Uterus (tissue), 4 donors: ENCODE data around the gene ADAMTS9. TPM values are rescaled to one million over a fixed set of nuclear protein-coding genes. Genes with fewer than 3 reads are reported as not detected.
A peak's percentile ranks its signal among the peaks of the same experiment; 100 is the strongest.

Experiments used
- DNase-seq, 2 donors: peaks; one replicate each; pipeline ENCODE4 v3.0.0-alpha.2; 2019 to 2020
- H3K27ac ChIP-seq, 2 donors: fragments of 200-600 bp; sonication (generic); 1 replicate in 1 of 2; 2 replicates in 1 of 2; pipeline ENCODE4 v1.5.1; 2016 to 2018
- H3K27me3 ChIP-seq, 2 donors: fragments of 200-600 bp; sonication (generic); one replicate each; pipeline ENCODE4 v1.5.1; 2018 to 2019; ENCODE audit warnings: control low read depth in 1 of 2
- H3K36me3 ChIP-seq, 2 donors: fragments of 200-600 bp; sonication (generic); one replicate each; pipeline ENCODE4 v1.5.1; 2019; ENCODE audit warnings: control low read depth in 1 of 2
- H3K4me1 ChIP-seq, 2 donors: fragments of 200-600 bp; sonication (generic); one replicate each; pipeline ENCODE4 v1.5.1; 2018 to 2019; ENCODE audit warnings: control low read depth in 1 of 2
- H3K4me3 ChIP-seq, 2 donors: fragments of 200-600 bp; sonication (generic); 1 replicate in 1 of 2; 2 replicates in 1 of 2; pipeline ENCODE4 v1.5.1; 2018 to 2019; ENCODE audit warnings: mild to moderate bottlenecking in 1 of 2
- H3K9me3 ChIP-seq, 2 donors: fragments of 200-600 bp; sonication (generic); one replicate each; pipeline ENCODE4 v1.5.1; 2019; ENCODE audit warnings: control low read depth in 1 of 2
- CTCF ChIP-seq, 4 experiments: fragments of 200-600 bp in 2 of 4; fragments of 450-650 bp in 2 of 4; sonication (generic) in 2 of 4; IDR thresholded peaks; one replicate each; pipeline ENCODE4 v1.5.1; 2016 to 2019; ENCODE audit warnings: antibody characterized with exemption in 4 of 4, mild to moderate bottlenecking in 2 of 4, moderate library complexity in 1 of 4
- POLR2A ChIP-seq, 2 donors: fragments of 450-650 bp; IDR thresholded peaks; one replicate each; pipeline ENCODE4 v1.6.1; 2016; ENCODE audit warnings: antibody characterized with exemption in 2 of 2, mild to moderate bottlenecking in 1 of 2, moderate library complexity in 1 of 2
- intact Hi-C: fragments of 100-400 bp; cut with DNase I; formaldehyde crosslinking; loops from one replicate; pipeline ENCODE4 v1.15.1; 2023; ENCODE audit warnings: low total_unique reads
- total RNA-seq, 4 donors: library from RNA; depleted of rRNA in 3 of 4; stranded (reverse); fragments of >200 nt in 3 of 4; gene quantifications; one replicate each; pipeline versions ENCODE4 v1.1.0 to v1.2.4, GENCODE V29; 2014 to 2023
- donor health status: DM: yes; HTN: yes; CAD: no.

Gene ADAMTS9
- total RNA-seq, 4 donors from 2014 or later = 17.4 to 197 (median 160) TPM

DNA sequence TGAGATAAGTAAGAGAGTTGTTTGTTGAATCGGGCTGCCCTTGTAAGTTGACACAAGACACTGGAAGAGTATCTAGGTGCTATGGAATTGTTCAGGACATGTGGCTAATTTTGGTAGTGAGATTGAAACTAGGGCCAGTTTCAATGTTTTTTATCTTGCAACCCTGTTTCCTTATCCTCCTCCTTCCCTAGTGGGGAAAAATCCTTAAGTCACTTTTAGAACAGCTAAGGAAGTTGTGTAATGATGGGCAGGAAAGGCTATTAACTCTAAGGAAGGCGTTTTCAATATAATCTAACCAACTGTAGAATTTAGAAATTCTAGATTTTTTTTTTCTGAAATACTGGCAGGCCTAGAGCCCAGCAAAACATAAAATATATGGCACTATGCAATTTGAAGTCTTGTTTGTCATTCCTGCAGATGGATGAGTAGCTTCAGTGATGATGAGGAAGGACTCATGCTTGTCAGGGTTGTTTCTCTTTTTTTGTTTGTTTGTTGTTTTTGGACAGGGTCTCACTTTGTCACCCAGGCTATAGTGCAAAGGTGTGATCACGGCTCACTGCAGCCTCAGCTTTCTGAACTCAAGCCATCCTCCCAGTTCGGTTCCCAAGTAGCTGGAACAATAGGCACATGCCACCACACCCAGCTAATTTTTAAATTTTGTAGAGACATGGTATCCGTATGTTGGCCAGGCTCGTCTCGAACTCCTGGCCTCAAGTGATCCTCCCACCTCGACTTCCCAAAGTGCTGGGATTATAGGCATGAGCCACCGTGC is 27.6 kb upstream of the ADAMTS9 start:
- Histone ChIP-seq H3K4me1 (no peaks in the 10 kb centered on the region), H3K36me3 (no peaks in the 10 kb centered on the region), H3K9me3 (no peaks in the 10 kb centered on the region), H3K27ac (peak overlapping the region; percentile 10 to 33), H3K4me3 (no peak overlapping the region), H3K27me3 (no peaks in the 10 kb centered on the region)
- no peak for DNase-seq
- intact Hi-C loops = no loop called here
- TF ChIP-seq POLR2A (IDR thresholded peaks at IDR 0.05) (no peak), CTCF (IDR thresholded peaks at IDR 0.05) (no peak)

DNA sequence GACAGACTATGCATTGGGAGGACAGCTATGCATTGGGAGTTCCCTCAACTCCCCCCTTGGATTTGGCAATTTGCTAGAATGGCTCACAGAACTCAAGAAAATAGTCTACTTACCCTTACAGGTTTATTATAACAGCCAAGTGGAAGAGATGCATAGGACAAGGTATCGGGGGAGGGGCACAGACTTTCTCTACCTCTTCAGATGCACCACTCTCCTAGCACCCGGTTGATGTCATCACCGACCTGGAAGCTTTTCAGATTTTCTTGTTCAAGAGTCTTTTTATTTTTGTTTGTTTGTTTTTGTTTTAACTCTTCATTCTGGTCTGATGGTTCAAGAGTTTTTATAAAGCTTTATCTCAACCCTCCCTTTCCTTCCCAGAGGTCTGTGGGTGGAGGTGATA is 20.7 kb upstream of the ADAMTS9 start:
- H3K4me1 ChIP-seq = no peaks in the 10 kb centered on the region
- intact Hi-C loops = no loop called here
- DNase-seq = no peak
- no peak overlapping the region for H3K4me3 ChIP-seq
- H3K9me3 ChIP-seq = no peaks in the 10 kb centered on the region
- no peaks in the 10 kb centered on the region for H3K27me3 ChIP-seq
- TF ChIP-seq CTCF (IDR thresholded peaks at IDR 0.05) = no peak
- no peak for TF ChIP-seq POLR2A (IDR thresholded peaks at IDR 0.05)
- no peaks in the 10 kb centered on the region for H3K36me3 ChIP-seq
- H3K27ac ChIP-seq = no peak overlapping the region

GRCh38 chr3:64705946-64706345 is 18.1 kb upstream of the ADAMTS9 start:
- Histone ChIP-seq H3K4me3 (no peak overlapping the region), H3K9me3 (no peaks in the 10 kb centered on the region), H3K27ac (no peak overlapping the region), H3K4me1 (no peaks in the 10 kb centered on the region), H3K36me3 (no peaks in the 10 kb centered on the region), H3K27me3 (no peaks in the 10 kb centered on the region)
- no peak for DNase-seq
- TF ChIP-seq POLR2A (IDR thresholded peaks at IDR 0.05) = no peak
- TF ChIP-seq CTCF (IDR thresholded peaks at IDR 0.05) = no peak
- intact Hi-C loops = no loop called here

- no peaks in the 10 kb centered on the region for H3K27me3 ChIP-seq
- H3K9me3 ChIP-seq = no peaks in the 10 kb centered on the region
- no peaks in the 10 kb centered on the region for H3K36me3 ChIP-seq
- intact Hi-C loops = no loop called here
- peaks cover 0 to 5% of the 10 kb centered on the region in 2 donors for H3K4me1 ChIP-seq
- no peak overlapping the region for H3K27ac ChIP-seq
- no peak for DNase-seq
- no peak for TF ChIP-seq POLR2A (IDR thresholded peaks at IDR 0.05)
- TF ChIP-seq CTCF (IDR thresholded peaks at IDR 0.05) = no peak
- H3K4me3 ChIP-seq = no peak overlapping the region
Measured at GRCh38 chr3:64696896-64697295, 9.1 kb upstream of the ADAMTS9 start.

- no peaks in the 10 kb centered on the region for H3K27me3 ChIP-seq
- intact Hi-C loops = loop anchor here (5.0 kb wide), 1 partner anchor 1928 kb away; no protein-coding TSS in a partner anchor
- TF ChIP-seq POLR2A (IDR thresholded peaks at IDR 0.05) = no peak
- TF ChIP-seq CTCF (IDR thresholded peaks at IDR 0.05) = no peak
- H3K4me3 ChIP-seq = no peak overlapping the region
- H3K36me3 ChIP-seq = no peaks in the 10 kb centered on the region
- no peak for DNase-seq
- no peaks in the 10 kb centered on the region for H3K9me3 ChIP-seq
- no peak overlapping the region for H3K27ac ChIP-seq
- peaks cover 0 to 10% of the 10 kb centered on the region in 2 donors for H3K4me1 ChIP-seq
Measured at GRCh38 chr3:64694114-64694513, 6.3 kb upstream of the ADAMTS9 start.
